SK-N-MC (cell line): ENCODE data around the gene ADCK1.

ENCODE experiments used
- EZH2 ChIP-seq: fragments of 200-600 bp; sonication (generic); IDR thresholded peaks from one replicate; pipeline ENCODE4 v1.6.1; 2017; ENCODE audit warnings: antibody characterized with exemption
- POLR2AphosphoS5 ChIP-seq: IDR thresholded peaks from 2 replicates; pipeline ENCODE4 v1.6.1; 2012; ENCODE audit warnings: mild to moderate bottlenecking, low read depth, low read length, borderline replicate concordance

GRCh38 chr14:77763978-77764377 lies 35.9 kb upstream of the ADCK1 start:
- TF ChIP-seq EZH2 (no peak), POLR2AphosphoS5 (no peak)
